GM12891 (cell line): ENCODE data around the gene CDC42BPA.

Experiments
- PAX5 ChIP-seq: IDR thresholded peaks from 2 replicates; pipeline ENCODE4 v1.6.1; 2011; ENCODE audit warnings: low read length, moderate library complexity, mild to moderate bottlenecking; ENCODE audit not compliant: insufficient read depth, severe bottlenecking
- POLR2A ChIP-seq: IDR thresholded peaks from 2 replicates; pipeline ENCODE4 v1.6.1; 2011; ENCODE audit warnings: low read depth, low read length, control low read depth
- POLR2AphosphoS5 ChIP-seq: IDR thresholded peaks from 2 replicates; pipeline ENCODE4 v1.6.1; 2011; ENCODE audit warnings: low read depth, low read length, control low read depth
- POU2F2 ChIP-seq: IDR thresholded peaks from 2 replicates; pipeline ENCODE4 v1.6.1; 2011; ENCODE audit warnings: low read depth, mild to moderate bottlenecking, control low read depth, low read length, moderate library complexity
- SPI1 ChIP-seq: IDR thresholded peaks from 2 replicates; pipeline ENCODE4 v1.6.1; 2011; ENCODE audit warnings: low read depth, low read length, control low read depth
- TAF1 ChIP-seq: IDR thresholded peaks from 2 replicates; pipeline ENCODE4 v1.6.1; 2011; ENCODE audit warnings: low read depth, low read length, control low read depth

DNA sequence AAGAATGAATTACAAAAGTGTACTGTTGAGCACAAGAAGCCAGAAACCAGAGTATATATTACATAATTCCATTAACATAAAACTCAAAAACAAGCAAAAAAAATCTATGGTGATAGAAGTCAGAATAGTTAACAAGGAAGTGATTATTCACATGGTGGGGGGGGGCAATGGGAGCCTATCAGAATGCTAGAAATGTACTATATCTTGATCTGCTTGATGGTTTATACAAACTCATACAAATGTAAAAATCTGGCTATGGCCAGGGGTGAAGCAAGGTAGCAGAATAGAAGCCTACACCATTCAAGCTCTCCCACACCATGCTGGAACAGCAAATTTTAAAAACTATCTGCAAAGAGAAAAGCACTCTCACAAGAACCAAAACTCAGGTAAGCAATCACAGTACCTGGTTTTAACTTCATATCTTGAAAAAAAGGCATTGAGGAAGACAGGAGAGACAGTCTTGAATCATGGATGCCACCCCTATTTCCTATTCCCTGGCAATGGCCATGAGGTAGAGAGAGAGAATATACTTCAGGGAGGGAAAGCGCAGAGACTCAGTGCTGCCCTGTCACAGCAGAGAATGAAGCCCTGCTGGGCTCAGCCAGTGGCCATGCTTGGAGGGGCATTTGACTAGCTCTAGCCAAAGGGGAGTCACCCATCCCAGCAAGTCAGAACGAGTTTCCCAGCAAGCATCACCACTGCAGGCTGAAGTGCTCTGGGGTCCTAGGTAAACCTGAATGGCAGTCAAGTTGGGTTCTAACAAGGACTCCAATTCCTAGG, 73.8 kb downstream of the CDC42BPA start:
- TF ChIP-seq POLR2AphosphoS5 (no peak), POLR2A (no peak), POU2F2 (no peak), PAX5 (no peak), TAF1 (no peak), SPI1 (no peak)
